Activated gamma-delta T cell (primary cell): ENCODE results near the gene CR2.
"Not testable (repeated sequence)": the region's sequence is repeated elsewhere in the genome, so short reads cannot be mapped to it uniquely, and the experiment has no call there.

Source experiments
- DNase-seq: peaks from one replicate; lab custom pipeline; 2025; lab: John Stamatoyannopoulos, UW
- total RNA-seq, 2 donors: gene quantifications; one replicate each; lab custom pipeline; 2026; lab: John Stamatoyannopoulos, UW

CR2 gene
- total RNA-seq = 6.0 to 41.6 reads per million in 2 donors

GRCh38 chr1:207454046-207454964, at the start of gene CR2:
CR2 (plus strand) TSS chr1:207454328; CDS start chr1:207454419, 91 bp downstream.
- DNase-seq = no peak

- DNase-seq = no peak
Observed at GRCh38 chr1:207404849-207405525, 49.1 kb upstream of the CR2 start.

- no peak for DNase-seq
Observed at GRCh38 chr1:207405814-207406213, 48.3 kb upstream of the CR2 start.

DNA sequence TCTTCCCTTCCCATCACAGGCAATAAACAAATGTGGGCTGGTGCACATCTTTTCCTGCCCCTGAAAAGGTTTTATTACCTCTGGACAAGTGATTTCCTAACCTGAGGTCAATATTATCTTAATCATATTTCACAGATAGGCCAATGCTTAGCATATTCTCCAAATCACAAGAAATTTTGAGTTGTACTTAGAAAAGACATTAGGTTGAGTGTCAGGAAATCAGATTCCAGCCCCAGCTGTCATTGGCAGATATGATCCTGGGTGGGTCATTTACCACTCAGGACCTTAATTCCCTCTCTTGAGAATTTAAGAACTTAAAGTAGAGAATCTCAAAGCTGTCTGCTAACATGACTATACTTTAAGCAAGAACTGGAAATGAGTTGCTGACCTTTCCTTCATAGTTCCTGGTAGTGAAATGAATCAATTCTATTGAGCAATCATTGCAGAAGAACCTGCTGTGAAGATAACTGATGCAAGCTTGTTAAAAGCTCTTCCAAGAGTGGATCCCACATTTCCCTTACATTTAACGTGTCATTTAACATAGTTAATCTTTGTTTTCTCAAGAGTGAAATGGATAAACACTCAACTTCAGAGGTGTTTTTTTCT, 46.4 kb upstream of the CR2 start:
- no peak for DNase-seq

GRCh38 chr1:207412845-207413244, 41.3 kb upstream of the CR2 start:
- DNase-seq = no peak

DNA sequence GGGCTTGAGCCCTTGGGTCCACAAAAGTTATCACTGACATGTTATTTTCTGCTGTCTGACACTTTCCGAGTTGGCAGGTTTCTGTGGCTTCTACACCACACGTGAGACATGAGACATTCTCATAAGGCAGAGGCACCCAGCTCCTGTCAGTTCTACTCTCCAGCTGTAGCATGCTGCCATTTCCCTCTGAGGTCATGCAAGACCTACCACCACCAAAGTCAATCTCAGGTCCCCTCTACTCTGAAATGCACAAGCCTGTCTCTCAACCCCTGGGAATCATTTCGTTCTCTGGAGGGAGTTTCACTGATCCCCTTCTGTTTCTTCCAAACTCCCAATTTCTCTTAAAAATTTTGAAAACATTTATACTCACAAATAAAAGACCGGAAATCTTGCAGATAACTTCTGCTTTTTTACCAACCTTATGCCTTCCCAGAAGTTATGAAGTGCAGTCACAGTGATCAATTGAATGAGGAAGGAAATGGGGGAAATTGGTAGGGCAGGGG, 39.5 kb upstream of the CR2 start:
- DNase-seq = no peak

GRCh38 chr1:207417076-207417475, 37.1 kb upstream of the CR2 start:
- DNase-seq = no peak

DNA sequence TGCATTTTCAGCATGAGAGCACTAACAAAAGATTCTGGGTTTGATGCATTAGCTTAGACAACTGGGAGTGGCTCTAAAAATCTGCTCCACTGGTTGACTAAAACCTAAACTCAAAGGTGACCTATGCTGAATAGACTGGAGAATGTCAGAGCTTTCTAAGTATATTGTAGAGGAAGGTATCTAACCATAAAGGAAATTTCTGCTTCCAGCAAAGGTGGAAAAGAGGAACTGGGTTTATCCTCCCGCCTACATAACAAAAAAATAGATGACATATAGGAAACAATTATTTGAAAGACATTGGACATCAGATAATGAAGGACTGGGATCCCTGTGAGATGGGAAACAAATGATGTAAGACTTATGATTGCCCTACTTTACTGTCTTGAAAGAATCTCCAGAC, 35.8 kb upstream of the CR2 start:
- DNase-seq = no peak

GRCh38 chr1:207420109-207420508, 34.0 kb upstream of the CR2 start:
- no peak for DNase-seq

- no peak for DNase-seq
Observed at GRCh38 chr1:207421078-207421477, 33.0 kb upstream of the CR2 start.

- no peak for DNase-seq
Observed at GRCh38 chr1:207423560-207424292, 30.4 kb upstream of the CR2 start.

DNA sequence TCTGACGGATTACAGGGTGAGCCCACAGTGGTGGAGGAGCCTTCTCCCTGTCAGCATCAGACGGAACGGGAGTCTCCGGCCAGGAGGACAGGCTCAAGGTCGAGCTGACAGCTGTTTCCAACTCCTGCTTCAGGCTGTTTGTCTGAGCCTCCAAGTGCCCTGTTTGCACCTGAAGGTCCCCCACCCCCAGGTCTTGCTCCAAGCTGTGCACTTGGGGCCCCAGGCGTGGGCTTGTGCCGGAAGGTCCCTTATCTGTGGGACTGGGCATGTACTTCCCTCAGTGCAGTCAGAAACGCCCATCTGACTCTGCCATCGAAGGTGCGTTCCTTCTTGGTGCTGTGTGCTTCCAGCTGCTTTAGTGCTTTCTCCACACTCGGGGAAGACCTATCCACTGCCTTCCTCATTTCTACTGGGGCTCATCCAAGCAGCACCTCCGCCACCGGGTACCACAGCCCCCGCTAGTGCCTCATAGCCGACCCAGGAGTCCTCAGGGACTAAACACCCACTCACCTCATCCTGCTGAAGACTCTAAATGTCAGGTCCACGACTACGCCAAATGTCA, 29.5 kb upstream of the CR2 start:
- no peak for DNase-seq

- DNase-seq = no peak
Observed at GRCh38 chr1:207427832-207428585, 26.1 kb upstream of the CR2 start.

GRCh38 chr1:207428783-207429182, 25.3 kb upstream of the CR2 start:
- DNase-seq = no peak

DNA sequence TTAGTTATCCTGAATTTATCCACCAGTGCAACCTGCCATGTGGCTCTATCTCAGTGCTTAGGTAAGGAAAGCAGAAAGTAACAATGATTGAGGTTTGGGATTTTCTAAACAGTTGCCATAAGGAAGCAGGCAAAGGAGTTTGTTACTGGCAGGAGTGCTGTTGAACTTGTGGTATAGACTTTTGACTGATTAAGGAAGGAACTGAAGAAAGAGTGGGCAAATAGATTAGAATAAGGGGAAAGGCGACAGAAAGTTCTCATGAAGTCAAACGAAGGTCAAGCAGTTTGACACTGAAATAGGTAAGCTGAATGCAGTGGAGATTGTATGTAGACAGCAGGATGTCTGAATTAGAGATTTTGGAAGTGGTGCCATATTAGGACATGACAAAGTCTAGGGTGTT, 24.2 kb upstream of the CR2 start:
- DNase-seq = no peak

DNA sequence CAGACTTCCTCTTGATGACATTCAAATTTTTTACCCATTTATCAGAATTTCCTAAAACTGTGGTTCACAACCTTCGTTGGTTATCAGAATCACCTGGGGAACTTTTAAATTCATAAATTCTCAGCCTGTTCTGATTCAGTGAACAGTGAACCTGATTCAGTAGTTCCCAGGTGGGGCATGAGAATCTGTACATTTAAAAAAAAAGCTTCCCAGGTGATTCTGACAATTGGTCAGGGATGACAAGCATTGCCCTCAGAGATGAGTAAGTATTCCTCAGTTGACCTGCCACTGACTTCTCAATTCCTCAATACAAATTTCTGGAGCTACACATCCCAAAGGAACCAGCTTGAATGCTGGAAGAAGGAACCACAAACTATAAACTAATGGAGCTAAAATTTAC, 23.5 kb upstream of the CR2 start:
- DNase-seq = no peak

DNA sequence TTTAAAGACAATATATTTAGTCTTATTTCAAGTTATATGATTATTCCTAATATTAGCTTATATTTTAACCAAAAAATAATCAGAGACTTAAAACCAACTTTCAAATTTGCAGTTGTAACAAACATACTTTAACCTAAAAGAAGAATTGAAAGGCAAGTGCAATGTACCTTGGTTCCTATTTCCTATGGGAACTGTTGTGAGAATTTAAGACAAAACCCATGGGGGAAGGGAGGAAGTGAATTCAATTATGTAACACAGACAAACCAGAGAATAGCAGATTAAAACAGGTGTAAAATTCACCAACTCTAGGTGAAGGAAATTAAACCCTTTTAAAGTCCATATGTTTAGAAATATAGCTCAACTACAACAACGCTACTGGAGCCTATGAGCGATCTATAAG, 22.6 kb upstream of the CR2 start:
- no peak for DNase-seq

DNA sequence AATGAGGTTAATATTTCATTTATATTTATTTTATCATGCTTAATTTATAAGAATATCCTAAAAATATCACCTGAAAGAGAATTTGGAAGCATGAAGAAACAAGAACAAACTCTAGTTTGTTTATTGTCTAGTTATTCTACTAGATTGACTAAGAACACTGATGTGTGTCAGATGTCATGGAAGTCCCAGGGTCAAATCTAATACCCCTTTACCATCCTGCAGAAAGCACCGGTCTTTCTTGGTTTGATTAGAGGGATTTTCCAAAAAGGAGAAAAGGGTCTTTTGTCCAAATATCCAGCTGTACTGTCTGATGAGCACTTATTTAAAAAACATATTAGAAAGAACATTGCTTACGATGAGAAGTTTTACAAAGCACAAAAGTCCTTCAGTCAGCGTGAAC, 20.7 kb upstream of the CR2 start:
- DNase-seq = no peak

DNA sequence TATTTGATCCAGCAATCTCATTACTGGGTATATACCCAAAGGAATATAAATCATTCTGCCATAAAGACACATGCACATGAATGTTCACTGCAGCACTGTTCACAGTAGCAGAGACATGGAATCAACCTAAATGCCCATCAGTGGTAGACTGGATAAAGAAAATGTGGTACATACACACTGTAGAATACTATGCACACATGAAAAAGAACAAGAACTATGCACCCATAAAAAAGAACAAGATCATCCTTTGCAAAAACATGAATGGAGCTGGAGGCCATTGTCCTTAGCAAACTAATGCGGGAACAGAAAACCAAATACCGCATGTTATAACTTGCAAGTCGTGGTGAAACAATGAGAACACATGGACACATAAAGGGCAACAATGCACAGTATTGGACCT, 17.4 kb upstream of the CR2 start:
- not testable (repeated sequence) for DNase-seq

DNA sequence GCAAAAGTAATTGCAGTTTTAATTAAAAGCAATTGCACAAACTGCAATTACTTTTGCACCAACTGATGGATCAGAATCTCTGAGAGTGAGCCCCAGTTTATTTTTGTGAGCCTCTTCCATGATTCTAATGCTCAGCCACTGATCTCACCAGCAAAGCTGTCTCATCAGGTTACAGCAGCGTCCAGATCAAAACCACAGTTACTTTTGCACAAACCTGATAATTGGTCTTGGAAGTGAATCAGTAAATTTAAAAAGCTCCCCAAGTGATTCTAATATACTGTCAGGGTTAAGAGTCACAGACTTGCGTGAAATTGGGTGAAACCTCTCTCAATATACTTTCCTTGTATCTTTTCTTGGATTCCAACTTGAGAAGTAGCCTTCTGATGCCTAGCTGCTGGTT, 13.5 kb upstream of the CR2 start:
- DNase-seq = no peak
